NOMO-1 (cell line): ENCODE results near the gene LCLAT1.

Source experiments
- DNase-seq, 2 experiments: peaks; one replicate each; lab custom pipeline; 2025; ENCODE audit not compliant: unreplicated experiment in 2 of 2; lab: John Stamatoyannopoulos, UW

The LCLAT1 gene

DNA sequence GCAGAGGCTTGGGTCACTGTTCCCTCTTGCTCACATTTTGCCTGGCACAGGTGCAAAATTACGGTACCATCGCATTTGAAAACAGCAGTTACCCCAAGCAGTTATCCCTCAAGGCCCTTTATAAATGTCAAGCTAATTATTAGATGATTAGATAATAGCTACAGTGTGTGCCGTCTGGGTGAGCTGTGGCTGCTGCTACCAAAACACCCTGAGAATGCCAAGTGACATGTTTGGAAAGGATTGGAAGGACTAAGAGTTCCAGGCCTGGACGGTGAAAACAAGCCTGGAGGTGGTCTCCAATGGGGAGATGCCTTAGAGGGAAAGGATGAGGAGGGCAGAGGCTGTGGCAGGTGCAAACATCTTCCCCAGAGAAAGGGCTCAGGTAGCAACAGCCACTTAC is 239.6 kb downstream of the LCLAT1 start:
- DNase-seq: no peak

DNA sequence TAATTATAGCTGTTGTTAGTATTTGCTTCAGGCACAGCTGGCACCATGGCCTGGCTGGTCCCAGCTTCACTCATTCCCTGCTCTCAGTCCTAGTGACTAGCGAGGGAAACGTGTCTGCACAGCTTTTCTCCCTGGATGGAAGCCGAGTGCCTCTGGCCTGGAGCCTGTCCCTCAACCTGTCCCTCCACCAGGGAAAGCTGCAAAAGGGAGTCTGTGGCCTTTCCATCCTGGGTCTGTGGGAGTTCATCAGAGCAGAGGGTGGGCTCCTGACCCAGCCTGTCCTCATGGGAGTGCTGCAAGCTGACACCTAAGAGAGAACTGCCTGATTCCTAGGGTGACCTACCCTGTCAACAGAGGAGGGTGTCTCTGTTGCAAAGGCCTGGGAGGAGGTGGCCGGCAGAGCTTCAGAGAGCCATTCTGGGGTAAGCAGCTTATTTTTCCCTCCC is 241.9 kb downstream of the LCLAT1 start:
- no peak for DNase-seq

DNA sequence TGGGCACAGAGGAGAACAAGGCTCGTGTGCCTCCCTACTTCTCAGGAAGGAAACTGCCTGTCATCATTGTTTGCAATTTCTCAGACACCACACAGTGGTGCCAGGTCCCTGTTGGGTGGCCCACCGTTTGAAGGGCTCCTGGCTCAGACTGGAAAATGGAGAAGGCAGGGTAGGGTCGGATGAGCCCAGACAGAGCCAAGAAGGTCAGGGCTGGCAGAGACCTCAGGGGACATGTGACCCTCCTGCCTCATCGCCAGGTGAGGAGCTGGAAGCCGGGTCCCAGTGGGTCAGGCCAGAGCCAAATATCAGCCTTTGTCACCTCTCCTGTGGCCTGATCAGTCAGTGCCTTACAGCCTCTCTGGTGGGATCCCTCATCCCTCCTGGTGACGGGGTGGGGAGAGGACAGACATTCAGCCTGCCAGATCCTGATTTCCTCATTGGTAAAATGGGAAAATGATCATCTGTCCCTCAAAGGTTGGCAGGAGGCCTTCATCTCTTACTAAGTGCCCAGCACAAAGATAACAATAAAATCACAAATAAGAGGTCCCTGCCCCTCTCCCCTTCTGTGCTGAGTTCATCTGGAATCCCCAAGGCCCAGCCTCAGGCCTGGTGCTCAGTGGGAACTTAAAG is 242.6 kb downstream of the LCLAT1 start:
- no peak for DNase-seq

DNA sequence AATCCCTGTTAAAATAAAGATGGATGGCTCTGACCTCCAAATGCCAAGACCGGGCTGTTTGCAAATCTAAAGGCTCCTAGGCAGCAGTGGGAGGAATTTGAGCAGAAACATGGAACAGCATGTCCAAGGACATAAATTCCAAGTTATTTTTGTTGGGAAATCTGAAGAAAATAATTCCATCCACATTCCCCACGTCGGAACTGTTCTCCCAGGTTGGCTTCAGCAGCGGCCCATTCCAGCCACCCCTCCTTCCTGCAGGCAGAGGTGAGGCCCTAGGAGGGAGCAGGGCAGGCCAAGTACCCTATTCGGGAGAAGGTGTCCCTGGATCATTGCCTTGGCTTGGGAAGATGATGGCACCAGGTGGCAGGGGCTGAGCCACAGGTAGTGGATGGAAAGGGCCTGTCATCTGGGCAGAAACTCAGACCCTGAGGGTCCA is 243.1 kb downstream of the LCLAT1 start:
- no peak for DNase-seq

DNA sequence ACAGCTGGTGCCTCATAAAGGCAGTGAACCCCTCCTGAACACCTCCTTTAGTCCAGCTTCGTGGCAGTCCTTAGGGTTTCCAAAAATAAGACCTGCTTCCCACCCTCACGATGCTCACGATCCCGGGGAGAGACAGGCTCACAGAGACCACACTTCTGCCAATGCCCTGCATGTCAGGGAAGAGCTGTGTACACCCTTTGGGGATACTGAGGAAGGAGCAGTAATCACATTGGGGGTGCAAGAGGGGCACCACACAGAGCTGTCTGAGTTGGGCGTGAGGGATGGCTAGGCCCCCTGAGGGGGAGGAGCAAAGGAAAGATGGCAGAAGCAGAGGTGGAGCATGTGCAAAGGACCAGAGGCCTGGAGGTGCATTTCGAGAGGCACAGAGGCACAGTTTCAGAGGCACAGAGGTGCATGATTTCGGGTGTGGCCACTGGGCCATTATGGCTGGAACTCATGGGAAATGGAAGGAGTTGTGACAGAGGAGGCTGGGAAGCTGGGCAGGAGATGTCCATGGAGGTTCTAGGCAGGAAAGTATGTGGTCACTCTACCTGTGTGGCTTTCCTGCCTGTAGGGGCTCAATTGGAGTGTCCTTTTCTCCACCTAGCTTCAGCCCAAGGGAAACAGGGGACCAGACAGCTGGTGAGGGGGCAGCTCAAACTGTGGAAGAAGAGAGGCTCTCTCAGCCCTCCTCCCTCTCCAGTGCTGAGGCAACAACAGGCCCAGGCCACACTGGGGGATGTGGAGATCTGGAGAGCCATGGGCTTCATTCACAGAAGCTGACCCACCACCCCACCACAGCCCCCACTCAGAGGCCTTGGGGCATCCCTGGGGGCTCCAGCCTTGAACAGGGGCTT is 244.3 kb downstream of the LCLAT1 start:
- DNase-seq: no peak

DNA sequence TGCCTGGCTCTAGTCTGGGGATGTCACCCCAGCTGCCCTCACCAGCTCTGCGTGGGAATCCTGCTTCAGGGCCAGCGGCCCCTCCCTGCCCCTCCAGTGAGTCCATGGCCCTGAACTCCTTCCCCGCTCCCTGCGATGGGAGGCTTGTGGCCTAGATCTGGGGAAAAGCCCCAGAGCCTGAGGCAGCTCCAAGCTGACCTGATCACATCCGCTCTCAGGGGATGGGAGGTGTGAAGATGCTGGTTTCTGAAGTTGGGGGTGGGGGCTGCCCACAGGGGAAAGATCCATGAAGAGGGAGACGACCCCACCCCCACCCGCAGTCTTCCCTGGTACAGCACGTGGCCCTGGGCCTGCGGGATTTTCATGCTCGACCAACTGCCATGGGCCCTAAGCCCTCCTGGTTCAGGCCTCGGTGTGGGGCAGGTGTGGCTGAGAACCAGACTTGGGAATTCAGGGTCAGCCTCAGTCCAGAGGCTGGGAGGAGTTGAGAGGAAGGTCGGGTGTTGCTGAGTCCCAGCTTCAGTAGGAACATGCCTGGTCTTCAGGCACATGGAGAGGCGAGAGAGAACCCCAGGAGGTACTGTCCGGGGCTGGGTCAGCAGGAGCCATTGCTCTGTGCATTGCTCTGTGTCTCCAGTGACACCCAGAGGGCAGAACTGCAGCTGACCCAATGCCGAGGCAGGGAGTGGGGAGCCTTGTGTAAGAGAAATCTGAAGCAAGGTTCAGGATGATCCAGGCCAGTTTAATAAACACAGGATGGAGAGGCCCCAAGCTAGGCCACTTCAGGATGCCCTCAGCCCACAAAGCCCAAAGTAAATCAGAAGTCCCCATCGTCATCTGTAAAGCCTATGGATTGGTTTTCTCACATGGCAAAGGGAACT is 245.1 kb downstream of the LCLAT1 start:
- DNase-seq: no peak

DNA sequence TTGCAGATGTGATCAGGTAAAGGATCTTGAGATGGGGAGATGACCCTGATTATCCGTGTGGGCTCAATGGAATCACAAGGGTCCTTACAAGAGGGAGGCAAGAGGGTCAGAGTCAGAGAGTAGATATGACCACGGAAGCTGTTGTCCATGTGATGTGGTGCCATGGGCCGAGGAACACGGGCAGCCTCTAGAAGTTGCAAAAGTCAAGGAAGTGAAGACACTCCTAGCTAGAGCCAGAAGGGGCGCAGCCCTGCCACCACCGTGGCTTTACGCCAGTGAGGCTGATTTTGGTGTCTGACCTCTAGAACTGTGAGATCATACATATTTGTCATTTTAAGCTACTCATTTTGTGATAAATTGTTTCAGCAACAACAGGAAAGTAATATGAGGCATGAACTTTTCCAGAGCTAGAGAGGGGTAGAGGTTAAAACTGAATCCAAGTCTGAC is 245.8 kb downstream of the LCLAT1 start:
- DNase-seq: no peak
